Vagina (tissue), 2 donors: ENCODE results near the gene POPDC3. TPM values are rescaled to one million over a fixed set of nuclear protein-coding genes. Genes with fewer than 3 reads are reported as not detected.

Experiments used
- DNase-seq, 2 donors: peaks; one replicate each; pipeline ENCODE4 v3.0.0-alpha.2; 2017; ENCODE audit errors: extremely low spot score in 2 of 2
- H3K27ac ChIP-seq: fragments of 200-600 bp; sonication (generic); one replicate; pipeline ENCODE4 v1.5.1; 2019
- H3K27me3 ChIP-seq: fragments of 200-600 bp; sonication (generic); one replicate; pipeline ENCODE4 v1.5.1; 2019
- H3K36me3 ChIP-seq, 2 donors: fragments of 200-600 bp; sonication (generic); one replicate each; pipeline ENCODE4 v1.5.1; 2017 to 2019
- H3K4me1 ChIP-seq: fragments of 200-600 bp; sonication (generic); one replicate; pipeline ENCODE4 v1.5.1; 2019
- H3K4me3 ChIP-seq, 2 donors: fragments of 200-600 bp; sonication (generic); 1 replicate in 1 of 2; 2 replicates in 1 of 2; pipeline ENCODE4 v1.5.1; 2016 to 2019
- H3K9me3 ChIP-seq: fragments of 200-600 bp; sonication (generic); one replicate; pipeline ENCODE4 v1.5.1; 2019
- CTCF ChIP-seq, 3 experiments: fragments of 450-650 bp in 2 of 3; fragments of 200-600 bp in 1 of 3; sonication (generic) in 1 of 3; IDR thresholded peaks; one replicate each; pipeline ENCODE4 v1.5.1; 2017 to 2019; ENCODE audit warnings: antibody characterized with exemption in 3 of 3, mild to moderate bottlenecking in 2 of 3, moderate library complexity in 2 of 3
- POLR2A ChIP-seq, 2 donors: fragments of 450-650 bp; IDR thresholded peaks; one replicate each; pipeline ENCODE4 v1.6.1; 2017; ENCODE audit warnings: antibody characterized with exemption in 2 of 2, mild to moderate bottlenecking in 2 of 2, moderate library complexity in 2 of 2
- POLR2AphosphoS5 ChIP-seq, 2 donors: sonication (generic); formaldehyde crosslinking; IDR thresholded peaks; one replicate each; pipeline ENCODE4 v1.9.0; 2017; ENCODE audit warnings: antibody characterized with exemption in 2 of 2, mild to moderate bottlenecking in 2 of 2, low read depth in 1 of 2; ENCODE audit not compliant: insufficient read depth in 1 of 2
- intact Hi-C: fragments of 100-400 bp; cut with DNase I; formaldehyde crosslinking; loops from one replicate; pipeline ENCODE4 v1.15.1; 2023
- total RNA-seq: library from RNA; depleted of rRNA; stranded (reverse); fragments of >200 nt; gene quantifications from one replicate; pipeline ENCODE4 v1.2.3, GENCODE V29; 2016

The POPDC3 gene
- total RNA-seq, 1 donor from 2014 or later, result not detected

- H3K27ac ChIP-seq, result no peak overlapping the region
- H3K27me3 ChIP-seq, result no peaks in the 10 kb centered on the region
- H3K4me3 ChIP-seq, result no peak overlapping the region
- H3K36me3 ChIP-seq, result no peaks in the 10 kb centered on the region
- H3K9me3 ChIP-seq, result no peaks in the 10 kb centered on the region
- intact Hi-C loops, result no loop called here
- TF ChIP-seq POLR2A (IDR thresholded peaks at IDR 0.05), result no peak
- TF ChIP-seq CTCF (IDR thresholded peaks at IDR 0.05), result no peak
- no peak for TF ChIP-seq POLR2AphosphoS5 (IDR thresholded peaks at IDR 0.05; ENCODE audit: insufficient read depth in 1 of 2, low read depth in 1 of 2)
- no peaks in the 10 kb centered on the region for H3K4me1 ChIP-seq
- DNase-seq, result no peak
These were observed 5.1 kb upstream of the POPDC3 start for GRCh38 chr6:105184921-105185320.

- H3K27me3 ChIP-seq, result peaks cover 3% of the 10 kb centered on the region
These were observed 2.2 kb upstream of the POPDC3 start for GRCh38 chr6:105181981-105182515.

GRCh38 chr6:105178636-105179035 lies 1.2 kb downstream of the POPDC3 start:
- Histone ChIP-seq H3K27ac (no peak overlapping the region), H3K4me1 (no peaks in the 10 kb centered on the region), H3K36me3 (no peaks in the 10 kb centered on the region), H3K9me3 (no peaks in the 10 kb centered on the region), H3K27me3 (peaks cover 3% of the 10 kb centered on the region), H3K4me3 (no peak overlapping the region)
- intact Hi-C loops, result no loop called here
- DNase-seq, result no peak
- TF ChIP-seq POLR2AphosphoS5 (IDR thresholded peaks at IDR 0.05; ENCODE audit: insufficient read depth in 1 of 2, low read depth in 1 of 2), result no peak
- no peak for TF ChIP-seq CTCF (IDR thresholded peaks at IDR 0.05)
- TF ChIP-seq POLR2A (IDR thresholded peaks at IDR 0.05), result no peak

More at GRCh38 chr6:105181981-105182515, 2.2 kb upstream of the POPDC3 start:
- Histone ChIP-seq H3K4me1 (no peaks in the 10 kb centered on the region), H3K27ac (no peak overlapping the region), H3K4me3 (no peak overlapping the region), H3K9me3 (no peaks in the 10 kb centered on the region), H3K36me3 (no peaks in the 10 kb centered on the region)
- TF ChIP-seq POLR2AphosphoS5 (IDR thresholded peaks at IDR 0.05; ENCODE audit: insufficient read depth in 1 of 2, low read depth in 1 of 2), result no peak
- TF ChIP-seq CTCF (IDR thresholded peaks at IDR 0.05), result no peak
- no peak for TF ChIP-seq POLR2A (IDR thresholded peaks at IDR 0.05)
- intact Hi-C loops, result no loop called here
- DNase-seq, result no peak

- Histone ChIP-seq H3K36me3 (no peaks in the 10 kb centered on the region), H3K27ac (no peak overlapping the region), H3K9me3 (no peaks in the 10 kb centered on the region), H3K4me3 (no peak overlapping the region), H3K27me3 (peaks cover 3% of the 10 kb centered on the region), H3K4me1 (no peaks in the 10 kb centered on the region)
- TF ChIP-seq POLR2A (IDR thresholded peaks at IDR 0.05), result no peak
- TF ChIP-seq CTCF (IDR thresholded peaks at IDR 0.05), result no peak
- TF ChIP-seq POLR2AphosphoS5 (IDR thresholded peaks at IDR 0.05; ENCODE audit: insufficient read depth in 1 of 2, low read depth in 1 of 2), result no peak
- intact Hi-C loops, result no loop called here
- DNase-seq, result no peak
These were observed 1.7 kb downstream of the POPDC3 start for GRCh38 chr6:105178110-105178509.

- intact Hi-C loops, result no loop called here
- no peak for DNase-seq
- no peaks in the 10 kb centered on the region for H3K9me3 ChIP-seq
- peaks cover 3% of the 10 kb centered on the region for H3K27me3 ChIP-seq
- no peak for TF ChIP-seq POLR2AphosphoS5 (IDR thresholded peaks at IDR 0.05; ENCODE audit: insufficient read depth in 1 of 2, low read depth in 1 of 2)
- TF ChIP-seq POLR2A (IDR thresholded peaks at IDR 0.05), result no peak
- TF ChIP-seq CTCF (IDR thresholded peaks at IDR 0.05), result no peak
- H3K4me3 ChIP-seq, result no peak overlapping the region
- no peaks in the 10 kb centered on the region for H3K36me3 ChIP-seq
- no peak overlapping the region for H3K27ac ChIP-seq
- H3K4me1 ChIP-seq, result no peaks in the 10 kb centered on the region
These were observed 2.3 kb downstream of the POPDC3 start for GRCh38 chr6:105177556-105177955.
